GM13976 (cell line): ENCODE data around the gene SLC25A13.

Source experiments
- DNase-seq: peaks from one replicate; pipeline ENCODE4 v3.0.0; 2012; ENCODE audit warnings: low spot score
- in situ Hi-C: fragments of 300-500 bp; cut with MboI; formaldehyde crosslinking; loops from one replicate; pipeline ENCODE4 v1.12.0; 2022; ENCODE audit warnings: low sequenced_read_pairs, mixed read lengths, inconsistent platforms; ENCODE audit not compliant: unreplicated experiment
- TF ChIP-seq, protein P1 (sequence below): IDR thresholded peaks from 2 replicates; pipeline ENCODE4 v1.5.1; 2012; ENCODE audit warnings: borderline replicate concordance, mild to moderate bottlenecking; ENCODE audit not compliant: insufficient read depth; ENCODE audit errors: extremely low read depth, missing control alignments, control extremely low read depth

The SLC25A13 gene

DNA sequence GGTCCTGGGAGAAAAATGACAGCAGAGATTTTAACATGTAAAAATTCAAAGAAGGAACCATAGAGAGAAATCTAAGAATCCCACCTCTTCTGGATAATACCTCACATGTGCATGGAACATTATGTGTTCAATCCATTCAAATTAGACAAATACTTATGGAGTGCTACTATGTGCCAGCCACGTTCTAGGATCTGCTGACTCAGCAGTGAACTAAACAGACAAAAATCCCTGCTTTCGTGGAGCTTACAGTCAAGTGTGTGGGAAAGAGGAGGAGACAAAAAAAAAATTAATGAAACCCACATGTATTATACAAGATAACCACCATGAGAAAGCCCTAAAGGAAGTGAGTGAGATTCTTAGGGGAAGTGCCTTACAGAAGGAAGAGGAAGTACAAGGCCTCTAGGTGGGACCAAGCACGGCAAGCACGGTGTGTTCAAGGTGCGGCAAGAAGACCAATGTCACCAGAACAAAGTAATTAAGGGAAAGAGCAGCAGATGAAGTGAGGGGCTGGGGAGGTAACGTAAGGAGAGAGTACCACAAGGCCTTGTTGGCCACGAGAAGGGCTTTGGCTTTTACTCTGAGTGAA is 71.0 kb downstream of the SLC25A13 start:
- in situ Hi-C loops = no loop called here
- TF ChIP-seq, protein P1, sequence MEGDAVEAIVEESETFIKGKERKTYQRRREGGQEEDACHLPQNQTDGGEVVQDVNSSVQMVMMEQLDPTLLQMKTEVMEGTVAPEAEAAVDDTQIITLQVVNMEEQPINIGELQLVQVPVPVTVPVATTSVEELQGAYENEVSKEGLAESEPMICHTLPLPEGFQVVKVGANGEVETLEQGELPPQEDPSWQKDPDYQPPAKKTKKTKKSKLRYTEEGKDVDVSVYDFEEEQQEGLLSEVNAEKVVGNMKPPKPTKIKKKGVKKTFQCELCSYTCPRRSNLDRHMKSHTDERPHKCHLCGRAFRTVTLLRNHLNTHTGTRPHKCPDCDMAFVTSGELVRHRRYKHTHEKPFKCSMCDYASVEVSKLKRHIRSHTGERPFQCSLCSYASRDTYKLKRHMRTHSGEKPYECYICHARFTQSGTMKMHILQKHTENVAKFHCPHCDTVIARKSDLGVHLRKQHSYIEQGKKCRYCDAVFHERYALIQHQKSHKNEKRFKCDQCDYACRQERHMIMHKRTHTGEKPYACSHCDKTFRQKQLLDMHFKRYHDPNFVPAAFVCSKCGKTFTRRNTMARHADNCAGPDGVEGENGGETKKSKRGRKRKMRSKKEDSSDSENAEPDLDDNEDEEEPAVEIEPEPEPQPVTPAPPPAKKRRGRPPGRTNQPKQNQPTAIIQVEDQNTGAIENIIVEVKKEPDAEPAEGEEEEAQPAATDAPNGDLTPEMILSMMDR = no peak
- no peak for DNase-seq

GRCh38 chr7:96248405-96248804 is 73.5 kb downstream of the SLC25A13 start:
- in situ Hi-C loops = no loop called here
- TF ChIP-seq, protein P1 = no peak
- no peak for DNase-seq

GRCh38 chr7:96246919-96247318 is 75.0 kb downstream of the SLC25A13 start:
- TF ChIP-seq, protein P1 = no peak
- in situ Hi-C loops = no loop called here
- DNase-seq = no peak

- TF ChIP-seq, protein P1 = no peak
- no peak for DNase-seq
- in situ Hi-C loops = no loop called here
Measured at GRCh38 chr7:96244992-96245292, 77.0 kb downstream of the SLC25A13 start.

DNA sequence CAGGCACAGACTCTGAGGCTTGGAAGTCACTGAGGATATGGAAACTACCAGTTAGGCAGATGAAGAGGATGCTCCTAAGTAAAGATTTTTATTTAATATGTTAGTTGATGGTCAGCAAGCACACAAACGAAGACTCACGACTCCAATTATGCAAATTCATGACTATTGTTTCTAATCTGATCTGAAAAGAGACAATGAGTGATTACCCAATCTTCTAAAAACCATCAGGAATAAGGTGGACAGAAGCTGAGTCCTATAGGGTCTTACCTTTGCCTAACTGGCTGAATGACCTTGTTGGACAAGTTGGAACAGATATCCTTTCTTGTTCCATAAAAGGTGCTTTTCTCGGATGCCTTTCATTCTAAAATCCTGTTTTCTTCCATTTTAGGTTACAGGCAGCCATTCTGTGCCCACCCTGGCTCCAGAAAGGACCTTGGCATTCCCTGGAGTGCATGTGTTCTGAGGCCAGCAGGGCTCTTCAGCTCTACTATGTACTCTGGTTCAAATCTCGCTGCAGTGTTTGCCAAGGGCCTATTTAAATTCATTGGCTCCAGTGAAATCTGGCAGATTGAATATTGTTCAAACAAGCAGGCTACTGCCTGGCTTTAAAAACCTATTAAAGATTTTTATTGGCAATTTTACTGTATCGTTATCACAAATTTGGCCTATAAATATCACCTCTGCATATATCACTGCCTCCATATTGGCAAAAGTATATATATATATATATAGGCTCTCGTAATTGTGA is 77.5 kb downstream of the SLC25A13 start:
- no peak for DNase-seq
- TF ChIP-seq, protein P1 = no peak
- in situ Hi-C loops = no loop called here

DNA sequence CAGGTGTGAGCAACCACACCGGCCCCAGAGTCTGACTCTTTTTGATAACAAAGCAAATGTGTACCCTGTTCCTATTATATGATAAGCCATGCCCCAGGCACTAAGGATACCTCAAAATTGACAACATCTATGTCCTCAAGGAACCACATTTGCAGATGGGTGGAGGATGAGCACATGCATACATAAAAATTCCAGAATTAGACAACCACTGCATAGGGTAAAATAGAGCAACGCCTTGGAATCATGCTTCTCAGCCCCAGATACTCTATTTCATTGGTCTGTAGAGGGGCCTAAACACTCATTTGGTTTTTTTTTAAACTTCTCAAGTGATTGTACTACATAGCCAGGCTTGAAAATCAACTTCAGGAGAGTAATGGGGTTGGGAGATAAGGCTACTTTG is 78.7 kb downstream of the SLC25A13 start:
- DNase-seq = no peak
- TF ChIP-seq, protein P1 = no peak
- in situ Hi-C loops = no loop called here
